K562 (cell line): ENCODE results near the gene FLAD1. TPM values are rescaled to one million over a fixed set of nuclear protein-coding genes. Genes with fewer than 3 reads are reported as not detected.

Source experiments
- ATAC-seq: fragments of 200-7000 bp; cut with Tn5 transposase; 3 replicates; pipeline ENCODE4 v1.9.1; 2020; ENCODE audit warnings: moderate library complexity
- BruUV-seq: library from RNA; stranded (reverse); fragments of 400-500 nt; replicated peaks from 2 replicates; lab custom pipeline; 2021; lab: Mats Ljungman, UMichigan
- CTCF ChIA-PET: fragments of 300-600 bp; formaldehyde crosslinking; extraction: SDS; loops from one replicate; lab custom pipeline; 2021; ENCODE audit warnings: low intra/inter-chr PET ratio; lab: Yijun Ruan, JAX
- POLR2A ChIA-PET: fragments of 300-600, 350-650 bp; sonication (Branson Sonifier 250); formaldehyde crosslinking; extraction: SDS; loops from one replicate; lab custom pipeline; 2021; ENCODE audit warnings: antibody characterized with exemption, inconsistent platforms; lab: Yijun Ruan, JAX
- DNase-seq, 4 experiments: peaks; one replicate each; pipeline versions ENCODE4 v3.0.0 to v3.0.0-alpha.2; 2011 to 2018; ENCODE audit warnings: low spot score in 3 of 4, mixed read lengths in 3 of 4; ENCODE audit errors: extremely low read depth in 1 of 4
- FAIRE-seq: peaks from 2 replicates; lab custom pipeline; 2011; peaks lifted over from hg19 to GRCh38; lab: Jason Lieb, UNC
- H2AFZ ChIP-seq: 2 replicates; pipeline ENCODE4 v1.6.0; 2011; ENCODE audit warnings: low read depth, low read length, control low read depth, inconsistent platforms
- H3K27ac ChIP-seq: fragments of 200-600 bp; 3 replicates; pipeline ENCODE4 v1.8.0; 2011; ENCODE audit warnings: low read depth, mild to moderate bottlenecking, control low read depth, inconsistent platforms, low read length, moderate library complexity, mixed read lengths; ENCODE audit errors: extremely low read depth
- H3K27me3 ChIP-seq, 2 experiments: fragments of 300-600 bp in 1 of 2; 2 replicates in 1 of 2; 3 replicates in 1 of 2; pipeline versions ENCODE4 v1.6.0 to v1.8.0; 2011; ENCODE audit warnings: inconsistent platforms in 2 of 2, low read length in 2 of 2, mild to moderate bottlenecking in 1 of 2, mixed read lengths in 1 of 2, moderate library complexity in 1 of 2; ENCODE audit not compliant: control insufficient read depth in 2 of 2, insufficient read depth in 2 of 2
- H3K36me3 ChIP-seq: fragments of 300-600 bp; 3 replicates; pipeline ENCODE4 v1.8.0; 2011; ENCODE audit warnings: mild to moderate bottlenecking, low read length, inconsistent platforms; ENCODE audit not compliant: control insufficient read depth, insufficient read depth
- H3K4me1 ChIP-seq, 2 experiments: fragments of 200-600 bp in 1 of 2; replicated peaks in 1 of 2; 2 replicates in 1 of 2; 3 replicates in 1 of 2; pipeline versions ENCODE4 v1.5.1 to v1.8.0; 2011; ENCODE audit warnings: inconsistent platforms in 2 of 2, low read length in 2 of 2, mild to moderate bottlenecking in 1 of 2, mixed read lengths in 1 of 2, moderate library complexity in 1 of 2; ENCODE audit not compliant: control insufficient read depth in 2 of 2, insufficient read depth in 2 of 2
- H3K4me2 ChIP-seq: 2 replicates; pipeline ENCODE4 v1.6.1; 2011; ENCODE audit warnings: low read length, control low read depth, inconsistent platforms, mixed read lengths; ENCODE audit not compliant: insufficient read depth
- H3K4me3 ChIP-seq: fragments of 200-600 bp; sonication (generic), shearing (Covaris generic); 2 replicates; pipeline ENCODE4 v1.5.1; 2016; ENCODE audit warnings: control low read depth, inconsistent platforms
- H3K79me2 ChIP-seq: fragments of 200-600 bp; 3 replicates; pipeline ENCODE4 v1.8.0; 2011; ENCODE audit warnings: low read length, inconsistent platforms; ENCODE audit not compliant: control insufficient read depth, insufficient read depth
- H3K9ac ChIP-seq, 2 experiments: 2 replicates each; pipeline versions ENCODE4 v1.6.0 to v1.6.1; 2011; ENCODE audit warnings: low read depth in 2 of 2, low read length in 2 of 2, control low read depth in 1 of 2, inconsistent platforms in 1 of 2, mild to moderate bottlenecking in 1 of 2, mixed read lengths in 1 of 2; ENCODE audit not compliant: insufficient read depth in 1 of 2
- H3K9me1 ChIP-seq: one replicate; pipeline ENCODE4 v1.6.0; 2011; ENCODE audit warnings: inconsistent platforms, mild to moderate bottlenecking, low read length, moderate library complexity; ENCODE audit not compliant: control insufficient read depth, insufficient read depth
- H3K9me3 ChIP-seq: replicated peaks from 2 replicates; pipeline ENCODE4 v1.5.1; 2011; ENCODE audit warnings: low read depth, low read length, inconsistent platforms; ENCODE audit not compliant: control insufficient read depth, insufficient read depth
- H4K20me1 ChIP-seq: replicated peaks from 2 replicates; pipeline ENCODE4 v1.6.1; 2011; ENCODE audit warnings: low read length, inconsistent platforms, mixed read lengths; ENCODE audit not compliant: control insufficient read depth, insufficient read depth
- SPI1 ChIP-seq: IDR thresholded peaks from 2 replicates; pipeline ENCODE4 v1.6.1; 2011; ENCODE audit warnings: low read depth, low read length, control low read depth, borderline replicate concordance
- ZNF324 ChIP-seq: fragments of 250-450 bp; sonication (Bioruptor Pico); IDR thresholded peaks from 2 replicates; pipeline ENCODE4 v1.4.0; 2020; ENCODE audit warnings: mild to moderate bottlenecking
- ZNF740 ChIP-seq, 3 experiments: fragments of 200-800 bp in 1 of 3; sonication (Bioruptor generic) in 1 of 3; sonication (generic) in 1 of 3; formaldehyde crosslinking in 1 of 3; IDR thresholded peaks; 2 replicates each; pipeline versions ENCODE4 v1.6.1 to v1.8.0; 2016 to 2022; ENCODE audit warnings: mild to moderate bottlenecking in 2 of 3, missing compliant biosample characterization in 2 of 3, missing genetic modification characterization in 2 of 3, missing genetic modification reagents in 1 of 3
- WGBS: fragments of 100-300 bp; shearing (Covaris generic); methylation state at CpG from one replicate; pipeline ENCODE4 v1.1.6; 2016; ENCODE audit warnings: low coverage, mixed read lengths; ENCODE audit not compliant: insufficient coverage; ENCODE audit errors: missing lambda C conversion rate; 5-methylcytosine and 5-hydroxymethylcytosine counted together
- in situ Hi-C: fragments of 300-500 bp; cut with MboI; formaldehyde crosslinking; loops from 4 replicates; pipeline ENCODE4 v1.15.0; 2018; ENCODE audit warnings: inconsistent platforms, mixed read lengths
- intact Hi-C: fragments of 100-400 bp; cut with micrococcal nuclease; formaldehyde crosslinking; loops from 2 replicates; pipeline ENCODE4 v1.14.2; 2022
- polyA plus RNA-seq, 8 experiments: library from polyadenylated mRNA; depleted of rRNA in 4 of 8; stranded (reverse) in 5 of 8; unstranded in 3 of 8; fragments of >200 nt; fragmentation: Nextera tagmentation in 2 of 8; fragmentation: Illumina TruSeq in 1 of 8; extraction: Ambion mirVana in 2 of 8; extraction: Trizol in 1 of 8; gene quantifications; 2 replicates each; pipeline versions ENCODE4 v1.2.1 to v1.2.3, GENCODE V29; 2011 to 2014; ENCODE audit warnings: inconsistent platforms in 1 of 8, missing spikeins in 1 of 8
- total RNA-seq, 7 experiments: library from RNA; depleted of rRNA in 6 of 7; stranded (reverse); fragments of >200 nt in 6 of 7; fragmentation: Illumina TruSeq in 2 of 7; extraction: Trizol in 2 of 7; gene quantifications; 2 replicates each; pipeline versions ENCODE4 v1.2.1 to v1.2.3, GENCODE V29; 2011 to 2021; ENCODE audit warnings: low replicate concordance in 1 of 7

The FLAD1 gene
- total and polyA plus RNA-seq, 9 of the 15 experiments (the other 6 are each of a cell fraction or from before 2014, with no cell fraction given), result 24.9 to 85.8 (median 67.0) TPM

DNA sequence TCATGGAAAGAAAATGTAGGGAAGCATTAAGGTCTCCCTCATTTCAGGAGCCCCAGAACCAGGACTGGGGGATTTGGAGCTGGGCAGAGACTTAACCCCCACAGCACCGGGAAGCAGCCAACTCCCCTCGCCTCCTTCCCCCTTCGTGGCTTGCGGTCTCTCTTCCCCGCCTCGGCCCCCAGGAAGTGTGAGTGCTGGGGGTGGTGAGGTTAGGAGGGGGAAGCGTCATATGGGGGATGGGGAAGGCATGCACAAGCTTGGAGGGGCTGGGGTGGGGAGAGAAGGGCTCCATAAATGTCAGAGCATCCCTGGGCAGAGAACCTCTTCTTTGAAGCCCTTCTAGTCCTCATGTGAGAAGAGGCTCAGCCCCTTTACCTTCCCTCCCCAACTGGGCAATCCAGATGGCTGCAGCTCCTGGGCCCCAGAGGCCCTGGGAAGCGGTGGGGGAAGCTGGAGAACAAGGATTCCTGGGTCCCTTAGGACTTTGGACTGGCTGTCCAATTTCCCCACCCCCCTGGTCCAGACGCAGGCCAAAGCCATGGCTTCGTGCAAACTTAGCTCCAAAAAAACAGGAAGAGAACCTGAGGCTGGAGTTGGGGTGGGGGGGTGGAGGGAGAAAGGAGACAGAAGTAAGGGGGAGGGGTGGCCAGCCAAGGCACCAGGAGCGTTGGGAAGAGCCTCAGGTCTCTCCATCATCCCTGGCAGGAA, 27.2 kb downstream of the FLAD1 start:
- Histone ChIP-seq H3K4me2 (no peak overlapping the region), H3K9me3 (no peaks in the 10 kb centered on the region), H4K20me1 (peaks cover 3% of the 10 kb centered on the region), H3K4me3 (no peak overlapping the region), H3K36me3 (peaks cover 74% of the 10 kb centered on the region; the same call in 2 of the 3 replicates), H3K9me1 (no peaks in the 10 kb centered on the region), H3K27me3 (no peaks in the 10 kb centered on the region), H3K27ac (no peak overlapping the region; the same call in 2 of the 3 replicates), H3K9ac (peak overlapping the region in 1 of 2 experiments; percentile 85; a peak in 1 of 4 replicates), H3K4me1 (peaks cover 81 to 86% of the 10 kb centered on the region in 2 experiments), H3K79me2 (peaks cover 82% of the 10 kb centered on the region), H2AFZ (no peak overlapping the region)
- in situ Hi-C loops, result no loop called here
- WGBS, result 16% methylated on average over 8 of the region's 11 CpGs
- ATAC-seq (no peak), FAIRE-seq (no peak), DNase-seq (no peak)
- BruUV-seq, result no TSS peak
- POLR2A ChIA-PET, result interaction anchor here (0.7 to 1.3 kb wide), 2 partner anchors 9 to 41 kb away, joined by 5 read pairs; partner anchors contain the start of gene ADAM15
- no peak for TF ChIP-seq ZNF740 (CRISPR knock-in tag; IDR thresholded peaks at IDR 0.05)
- TF ChIP-seq ZNF740 (tag; IDR thresholded peaks at IDR 0.05), result peak in 1 of 2 experiments; percentile 61; a peak in 1 of 4 replicates
- TF ChIP-seq SPI1, result peak; percentile 49; the same call in 1 of the 2 replicates
- no peak for TF ChIP-seq ZNF324
- intact Hi-C loops, result no loop called here
- CTCF ChIA-PET, result no interaction called here
